Prostate gland (tissue), 2 donors: Measurements from ENCODE around the gene PTP4A1.

ENCODE experiments used
- CTCF ChIP-seq, 4 experiments: fragments of 200-600 bp in 2 of 4; fragments of 450-650 bp in 2 of 4; sonication (generic) in 2 of 4; IDR thresholded peaks; 1 replicate in 3 of 4; 2 replicates in 1 of 4; pipeline ENCODE4 v1.5.1; 2016 to 2019; ENCODE audit warnings: antibody characterized with exemption in 4 of 4, mild to moderate bottlenecking in 2 of 4, moderate library complexity in 2 of 4
- POLR2AphosphoS5 ChIP-seq: sonication (generic); formaldehyde crosslinking; IDR thresholded peaks from one replicate; pipeline ENCODE4 v1.6.1; 2017; ENCODE audit warnings: antibody characterized with exemption

- TF ChIP-seq CTCF (IDR thresholded peaks at IDR 0.05): no peak
- TF ChIP-seq POLR2AphosphoS5: no peak
Measured at GRCh38 chr6:63533952-63534351, 38.3 kb upstream of the PTP4A1 start.
